Measurements from ENCODE around the gene AHNAK2. TPM values are rescaled to one million over a fixed set of nuclear protein-coding genes. Genes with fewer than 3 reads are reported as not detected.
"Not testable (repeated sequence)": the region's sequence is repeated elsewhere in the genome, so short reads cannot be mapped to it uniquely, and the experiment has no call there.

Gene AHNAK2
- total RNA-seq, 1 donor from 2014 or later = 0.07 TPM

GRCh38 chr14:104900639-104901512 is 77.3 kb downstream of the AHNAK2 start:
- intact Hi-C loops (cut with micrococcal nuclease) = no loop called here

DNA sequence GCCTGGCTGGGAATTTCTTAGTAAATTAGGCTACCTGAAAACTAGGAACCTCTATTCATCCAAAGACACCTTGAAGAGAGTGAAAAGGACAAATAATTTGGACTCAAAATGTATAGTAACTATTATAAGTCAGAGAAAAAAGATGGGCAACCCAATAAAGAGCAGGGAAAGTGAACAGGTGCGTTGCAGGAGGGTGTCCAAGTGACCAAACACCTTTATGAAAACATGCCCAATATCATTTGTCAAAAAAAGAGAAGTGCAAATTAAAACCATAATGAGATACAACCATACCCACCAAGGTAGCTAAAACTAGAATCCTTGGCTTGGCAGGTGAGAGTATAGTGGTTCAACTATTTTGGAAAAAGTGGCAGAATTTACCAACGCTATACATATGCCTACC is 78.4 kb downstream of the AHNAK2 start:
- intact Hi-C loops (cut with micrococcal nuclease) = no loop called here

DNA sequence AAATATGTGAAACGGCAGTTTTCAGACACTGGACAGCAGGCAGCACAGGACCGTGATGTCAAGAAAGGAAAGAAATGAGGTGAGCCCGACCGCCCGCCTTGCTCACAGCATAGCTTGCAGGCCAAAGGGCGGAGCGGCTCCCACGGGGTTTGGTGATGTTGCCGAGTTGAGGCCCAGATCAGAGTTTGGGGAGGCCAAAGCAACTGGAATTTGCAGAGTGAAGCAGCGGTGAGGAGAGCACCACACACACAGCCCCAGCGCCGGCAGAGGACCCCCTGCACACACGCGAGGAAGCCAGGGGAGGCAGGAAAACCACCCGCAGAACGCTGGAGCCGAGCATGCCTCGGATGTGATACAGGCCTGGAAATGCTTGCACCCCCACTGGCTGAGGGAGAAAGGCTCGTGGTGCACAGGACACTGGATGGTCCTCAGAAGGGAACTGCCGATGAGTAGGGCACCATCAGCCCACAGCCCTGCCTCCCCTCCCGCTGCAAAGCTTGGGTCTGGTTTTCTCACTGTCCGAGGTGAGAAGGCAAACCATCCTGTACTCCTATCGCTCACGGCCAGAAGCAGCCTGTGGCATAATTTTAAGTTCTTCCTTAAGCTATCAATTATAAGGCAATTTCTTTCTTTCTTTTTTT is 79.2 kb downstream of the AHNAK2 start:
- intact Hi-C loops (cut with micrococcal nuclease) = no loop called here

DNA sequence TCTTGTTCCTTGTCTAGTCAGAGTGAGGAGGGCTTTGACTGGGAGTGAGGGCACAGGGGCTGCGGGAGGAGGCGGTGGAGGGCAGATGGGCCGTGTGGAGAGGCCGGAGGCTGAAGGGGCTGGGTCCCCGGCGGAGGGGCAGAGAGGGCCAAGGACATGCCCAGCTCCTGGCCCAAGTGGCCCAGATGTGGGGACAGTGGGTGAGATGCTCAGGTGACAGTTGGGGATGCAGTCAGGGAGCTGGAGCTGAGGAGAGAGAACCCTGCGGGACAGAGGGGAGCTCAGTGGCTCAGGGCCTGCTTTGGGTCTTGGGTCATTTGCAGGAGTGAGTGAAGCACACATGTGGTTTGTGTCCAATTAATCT is 80.0 kb downstream of the AHNAK2 start:
- intact Hi-C loops (cut with micrococcal nuclease) = no loop called here

- intact Hi-C loops (cut with micrococcal nuclease) = loop anchor here (2.0 kb wide), 1 partner anchor 147 kb away; no protein-coding TSS in a partner anchor
These were observed 80.6 kb downstream of the AHNAK2 start for GRCh38 chr14:104897330-104898194.

DNA sequence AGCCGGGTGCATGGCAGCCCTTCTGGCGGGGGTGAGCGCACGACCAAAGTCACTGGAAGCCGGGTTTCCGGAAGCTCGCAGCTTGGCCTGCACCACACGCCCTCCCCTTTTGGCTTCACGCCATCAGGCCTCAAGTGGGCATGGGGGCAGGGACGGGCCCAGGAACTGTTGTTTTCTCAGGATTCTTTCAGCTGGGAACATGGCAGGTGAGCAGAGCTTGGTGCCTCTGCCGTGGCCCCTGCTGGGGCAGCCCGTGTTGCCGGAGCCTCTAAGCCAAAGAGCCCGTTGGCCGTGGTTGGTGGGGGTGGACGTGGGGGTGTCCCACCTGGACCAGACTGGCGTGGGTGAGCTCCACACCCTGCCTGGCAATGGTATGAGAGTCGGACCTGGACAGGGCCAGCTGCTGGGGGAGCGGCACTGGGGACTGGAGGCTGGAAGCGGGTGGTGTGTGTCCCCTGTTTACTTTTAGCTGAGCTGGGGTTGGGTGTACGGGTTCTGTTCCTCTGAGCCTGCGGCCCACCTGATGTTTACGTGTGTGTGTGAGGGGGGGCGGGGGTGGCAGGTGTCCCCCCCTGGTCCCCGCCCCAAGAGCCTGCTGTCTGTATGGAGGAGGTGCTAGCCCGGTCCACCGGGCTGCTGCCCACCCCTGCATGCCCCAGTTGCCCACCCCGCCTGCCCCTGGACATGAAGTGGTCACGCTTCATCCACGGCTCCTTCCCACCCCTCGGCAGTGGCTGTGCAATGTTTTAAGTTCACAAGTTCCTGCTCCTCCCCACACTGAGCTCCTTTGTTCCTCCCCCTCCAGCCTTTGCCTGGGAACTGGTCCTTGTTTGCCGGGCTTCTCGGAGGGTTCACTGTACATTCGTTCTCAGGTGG is 82.2 kb downstream of the AHNAK2 start:
- intact Hi-C loops (cut with micrococcal nuclease) = loop anchor here (1.0 to 2.0 kb wide), 2 partner anchors 149 to 456 kb away; no protein-coding TSS in a partner anchor

GRCh38 chr14:104895207-104895785 is 82.9 kb downstream of the AHNAK2 start:
- intact Hi-C loops (cut with micrococcal nuclease) = no loop called here

- intact Hi-C loops (cut with micrococcal nuclease) = no loop called here
These were observed 83.6 kb downstream of the AHNAK2 start for GRCh38 chr14:104894331-104895206.

- intact Hi-C loops (cut with micrococcal nuclease) = no loop called here
These were observed 84.6 kb downstream of the AHNAK2 start for GRCh38 chr14:104893435-104894207.

DNA sequence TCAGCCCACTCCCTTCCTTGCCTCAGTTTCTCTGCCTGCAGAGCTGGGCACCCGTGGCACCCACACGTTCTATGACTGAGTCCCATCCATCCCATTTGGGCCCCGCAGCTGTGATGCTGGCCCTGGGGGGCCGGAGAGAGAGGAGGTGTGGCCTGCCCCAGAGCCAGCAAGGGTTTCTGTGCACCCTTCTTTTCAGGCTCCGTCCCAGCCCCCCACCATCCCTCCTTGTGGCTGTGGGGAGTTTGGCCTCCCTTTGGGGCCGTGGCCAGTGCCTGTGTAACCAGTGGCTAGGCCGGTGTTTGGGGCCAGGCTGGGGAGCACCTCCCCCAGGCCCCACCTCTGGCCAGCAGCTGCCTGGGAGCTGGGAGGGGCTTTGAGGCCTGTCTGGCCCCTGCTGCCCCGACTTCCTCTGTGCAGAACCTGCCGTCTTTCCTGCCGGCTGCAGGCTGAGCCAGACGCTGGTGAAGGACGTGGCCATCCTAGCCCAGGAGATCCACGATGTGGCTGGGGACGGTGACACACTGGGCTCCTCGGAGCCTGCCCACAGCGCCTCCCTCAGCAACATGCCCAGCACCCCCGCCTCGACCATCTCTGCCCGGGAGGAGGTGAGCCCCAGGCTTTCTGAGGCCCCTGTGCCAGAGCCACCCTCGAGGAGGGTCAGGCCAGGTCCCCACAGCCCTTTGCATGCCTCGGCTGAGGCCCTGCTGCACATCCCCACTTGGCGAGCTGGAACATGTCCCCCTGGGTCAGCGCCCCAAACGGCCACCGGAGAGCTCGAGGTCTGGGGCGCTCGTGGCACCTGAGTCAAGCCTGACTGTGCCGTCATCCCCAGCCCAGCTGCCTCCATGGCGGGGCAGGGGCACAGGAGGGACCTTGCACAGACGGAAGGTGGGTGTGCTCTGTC is 85.4 kb downstream of the AHNAK2 start:
- intact Hi-C loops (cut with micrococcal nuclease) = no loop called here

DNA sequence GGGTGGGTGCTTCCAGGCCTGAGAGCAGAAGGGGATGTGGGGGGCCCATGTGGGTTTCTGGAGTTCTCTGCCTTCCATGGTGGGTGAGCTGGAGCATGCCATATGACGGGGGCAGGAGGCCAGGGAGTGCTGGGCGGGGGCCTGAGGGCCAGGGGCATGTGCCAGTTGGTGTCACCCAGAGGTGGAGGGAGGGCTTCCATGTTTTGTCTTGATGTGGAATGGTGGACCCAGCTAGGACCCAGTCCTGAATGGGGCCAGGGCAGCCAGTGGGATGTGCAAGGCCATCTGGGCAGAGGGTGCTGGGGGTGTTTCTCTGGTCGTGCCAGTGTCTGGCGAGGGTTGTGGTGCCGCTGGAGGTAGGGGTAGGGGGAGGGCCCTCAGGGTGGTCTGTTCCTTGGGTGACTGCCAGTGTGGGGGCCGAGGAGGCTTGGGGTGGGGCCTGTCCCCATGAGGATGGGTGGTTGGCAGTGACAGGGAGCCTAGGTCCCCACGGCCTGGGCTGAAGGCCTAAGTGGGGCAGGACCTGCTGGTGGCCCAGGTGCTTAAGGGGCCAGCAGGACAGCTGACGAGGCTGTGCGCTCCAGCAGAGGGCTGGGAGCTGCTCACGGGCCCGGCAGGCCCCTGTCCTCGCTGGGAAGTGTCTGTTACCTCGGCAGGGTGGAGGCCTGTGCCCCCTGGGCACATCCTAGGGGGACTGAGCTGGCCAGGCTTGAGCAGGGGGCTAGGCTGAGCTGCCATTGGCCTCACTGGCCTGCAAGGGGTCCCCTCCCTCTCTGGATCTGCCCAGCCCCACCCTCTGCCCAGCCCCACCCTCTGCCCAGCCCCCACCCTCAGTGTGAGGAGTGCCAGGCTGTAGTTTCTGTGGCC is 86.3 kb downstream of the AHNAK2 start:
- intact Hi-C loops (cut with micrococcal nuclease) = no loop called here

GRCh38 chr14:104891121-104891551 is 87.0 kb downstream of the AHNAK2 start:
- intact Hi-C loops (cut with micrococcal nuclease) = no loop called here

DNA sequence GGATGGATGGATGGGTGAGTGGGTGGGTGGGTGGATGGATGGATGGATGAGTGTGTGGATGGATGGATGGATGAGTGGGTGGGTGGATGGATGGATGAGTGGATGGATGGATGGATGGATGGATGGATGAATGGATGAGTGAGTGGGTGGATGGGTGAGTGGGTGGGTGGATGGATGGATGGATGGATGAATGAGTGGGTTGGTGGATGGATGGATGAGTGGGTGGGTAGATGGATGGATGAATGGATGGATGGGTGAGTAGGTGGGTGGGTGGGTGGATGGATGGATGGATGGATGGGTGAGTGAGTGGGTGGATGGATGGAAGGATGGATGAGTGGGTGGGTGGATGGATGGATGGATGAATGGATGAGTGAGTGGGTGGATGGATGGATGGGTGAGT is 87.9 kb downstream of the AHNAK2 start:
- intact Hi-C loops (cut with micrococcal nuclease) = not testable (repeated sequence)

- intact Hi-C loops (cut with micrococcal nuclease) = no loop called here
These were observed 88.8 kb downstream of the AHNAK2 start for GRCh38 chr14:104889375-104889757.

DNA sequence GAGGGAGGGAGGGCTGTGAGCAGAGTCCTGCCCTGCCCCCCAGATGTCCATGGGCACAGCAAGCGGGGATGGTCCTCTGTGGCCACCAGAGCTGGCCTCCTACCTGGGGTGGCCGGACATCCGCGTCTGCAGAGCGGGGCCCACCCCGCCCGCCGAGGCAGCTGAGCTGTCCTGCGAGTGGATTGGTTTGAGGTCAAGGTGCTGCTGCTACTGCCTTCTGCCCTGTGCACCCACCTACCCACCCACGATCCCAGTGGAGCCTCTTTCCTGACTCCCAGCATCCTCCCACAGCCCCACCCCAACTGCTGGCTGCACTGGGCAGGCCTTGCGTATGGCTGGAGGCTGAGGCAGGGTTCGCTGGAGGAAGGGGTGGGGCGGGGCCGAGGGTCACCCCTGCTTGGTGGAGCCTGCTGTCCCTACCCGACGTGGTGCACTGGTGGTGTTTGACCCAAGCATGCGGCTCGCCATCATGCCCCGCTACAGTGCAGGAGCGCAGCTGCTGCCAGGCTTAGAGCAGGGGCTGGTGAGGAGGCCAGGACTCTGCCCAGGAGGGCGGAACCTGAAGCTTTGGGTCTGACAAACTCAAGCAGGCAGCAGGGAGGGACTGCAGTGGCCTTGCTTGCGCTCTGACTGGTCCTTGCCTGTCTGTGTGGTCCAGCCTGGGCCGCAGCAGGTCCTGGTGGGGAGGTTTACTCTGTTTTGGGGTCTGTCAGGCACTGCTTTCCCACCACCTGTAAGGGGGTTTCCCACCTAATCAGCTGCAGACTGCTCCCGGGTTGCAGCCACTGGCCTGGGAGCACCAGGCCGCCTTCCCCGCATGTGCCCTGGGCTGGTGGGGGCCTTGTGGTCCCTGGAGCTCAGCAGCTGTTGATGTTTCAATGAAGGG is 89.4 kb downstream of the AHNAK2 start:
- intact Hi-C loops (cut with micrococcal nuclease) = no loop called here

Data from T-helper 1 cell treated with Interleukin-12 subunit alpha and Interleukin-12 subunit beta and Interleukin-4 antibody, amounts not matched to agents 30 ng/mL and 1 ng/mL, for 36 hours (primary cell).